ENCODE measurements around the gene ABTB2. TPM values are rescaled to one million over a fixed set of nuclear protein-coding genes. Genes with fewer than 3 reads are reported as not detected.

Gene ABTB2
- total and polyA plus RNA-seq, 4 donors = 0.73 to 3.3 (median 2.7) TPM

DNA sequence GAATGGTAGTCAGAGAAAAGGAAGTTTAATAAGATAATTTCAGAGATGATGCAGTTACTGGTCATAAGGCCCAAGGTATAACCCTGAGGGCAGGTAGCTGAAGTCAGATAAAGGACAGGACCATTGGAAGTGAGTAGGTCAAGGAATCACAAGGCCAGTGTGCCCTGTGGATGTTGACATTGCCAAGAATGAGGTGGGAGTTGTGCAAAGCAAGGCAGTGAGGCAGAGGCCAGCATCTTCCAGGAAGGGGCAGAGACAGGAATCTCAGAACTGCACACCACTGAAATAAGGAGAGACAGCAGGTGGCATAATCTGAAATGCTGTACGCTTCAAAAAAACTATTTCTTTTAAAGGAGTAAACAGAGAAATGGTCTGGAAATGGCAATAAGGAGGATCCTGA is 61.4 kb downstream of the ABTB2 start:
- TF ChIP-seq, protein P1, sequence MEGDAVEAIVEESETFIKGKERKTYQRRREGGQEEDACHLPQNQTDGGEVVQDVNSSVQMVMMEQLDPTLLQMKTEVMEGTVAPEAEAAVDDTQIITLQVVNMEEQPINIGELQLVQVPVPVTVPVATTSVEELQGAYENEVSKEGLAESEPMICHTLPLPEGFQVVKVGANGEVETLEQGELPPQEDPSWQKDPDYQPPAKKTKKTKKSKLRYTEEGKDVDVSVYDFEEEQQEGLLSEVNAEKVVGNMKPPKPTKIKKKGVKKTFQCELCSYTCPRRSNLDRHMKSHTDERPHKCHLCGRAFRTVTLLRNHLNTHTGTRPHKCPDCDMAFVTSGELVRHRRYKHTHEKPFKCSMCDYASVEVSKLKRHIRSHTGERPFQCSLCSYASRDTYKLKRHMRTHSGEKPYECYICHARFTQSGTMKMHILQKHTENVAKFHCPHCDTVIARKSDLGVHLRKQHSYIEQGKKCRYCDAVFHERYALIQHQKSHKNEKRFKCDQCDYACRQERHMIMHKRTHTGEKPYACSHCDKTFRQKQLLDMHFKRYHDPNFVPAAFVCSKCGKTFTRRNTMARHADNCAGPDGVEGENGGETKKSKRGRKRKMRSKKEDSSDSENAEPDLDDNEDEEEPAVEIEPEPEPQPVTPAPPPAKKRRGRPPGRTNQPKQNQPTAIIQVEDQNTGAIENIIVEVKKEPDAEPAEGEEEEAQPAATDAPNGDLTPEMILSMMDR (IDR thresholded peaks at IDR 0.05; ENCODE audit: control extremely low read depth, extremely low read depth) = no peak
- peaks cover 0 to 27% (median 3%) of the 10 kb centered on the region in 5 donors for H3K4me1 ChIP-seq (ENCODE audit: control insufficient read depth in 5 of 5, insufficient read depth in 5 of 5, low read length in 5 of 5)
- no peaks in the 10 kb centered on the region for H3K36me3 ChIP-seq (ENCODE audit: control insufficient read depth in 4 of 4, insufficient read depth in 4 of 4, low read length in 4 of 4)
- no peaks in the 10 kb centered on the region for H3K27me3 ChIP-seq (ENCODE audit: control insufficient read depth in 3 of 3, insufficient read depth in 3 of 3, low read length in 2 of 3)
- WGBS, 2 donors = 93 to 100% methylated on average over 1 of the region's 1 CpG
- H3K9me3 ChIP-seq (ENCODE audit: control insufficient read depth in 4 of 4, insufficient read depth in 3 of 4, low read length in 3 of 4) = no peaks in the 10 kb centered on the region
- ATAC-seq (ENCODE audit: insufficient read depth, low FRiP score) = no peak
- no peak overlapping the region for H3K27ac ChIP-seq (ENCODE audit: low read depth in 1 of 2, low read length in 1 of 2)
- H3K9ac ChIP-seq (ENCODE audit: insufficient read depth in 1 of 2, low read length in 2 of 2) = no peak overlapping the region
- H3K4me3 ChIP-seq = no peak overlapping the region
- no peak for DNase-seq

DNA sequence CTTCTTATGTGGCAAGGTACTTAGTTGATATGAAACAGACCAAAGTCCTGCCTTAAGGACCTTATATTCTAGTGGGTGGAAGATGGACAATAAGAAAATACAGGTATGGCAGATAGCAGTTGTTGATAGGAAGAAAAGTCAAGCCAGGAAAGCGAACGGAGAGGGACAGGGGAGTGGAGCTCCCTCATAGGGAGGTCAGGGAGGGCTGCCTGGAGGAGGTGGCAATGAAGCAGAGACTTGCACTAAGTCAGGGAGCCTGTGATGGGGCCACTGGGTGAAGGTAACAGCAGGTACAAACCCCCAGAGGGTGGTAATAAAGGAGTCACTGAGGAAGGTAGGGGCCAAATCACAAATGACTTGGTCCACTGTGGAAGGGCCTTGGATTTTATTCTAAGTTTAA is 65.3 kb downstream of the ABTB2 start:
- peaks cover 0 to 3% (median 0%) of the 10 kb centered on the region in 5 donors for H3K4me1 ChIP-seq (ENCODE audit: control insufficient read depth in 5 of 5, insufficient read depth in 5 of 5, low read length in 5 of 5)
- no peaks in the 10 kb centered on the region for H3K27me3 ChIP-seq (ENCODE audit: control insufficient read depth in 3 of 3, insufficient read depth in 3 of 3, low read length in 2 of 3)
- no peaks in the 10 kb centered on the region for H3K36me3 ChIP-seq (ENCODE audit: control insufficient read depth in 4 of 4, insufficient read depth in 4 of 4, low read length in 4 of 4)
- 47 to 48% methylated on average over 2 of the region's 2 CpGs for WGBS, 2 donors
- ATAC-seq (ENCODE audit: insufficient read depth, low FRiP score) = no peak
- H3K4me3 ChIP-seq = no peak overlapping the region
- no peak for DNase-seq
- H3K9me3 ChIP-seq (ENCODE audit: control insufficient read depth in 4 of 4, insufficient read depth in 3 of 4, low read length in 3 of 4) = no peaks in the 10 kb centered on the region
- no peak overlapping the region for H3K9ac ChIP-seq (ENCODE audit: insufficient read depth in 1 of 2, low read length in 2 of 2)
- TF ChIP-seq, protein P1 (IDR thresholded peaks at IDR 0.05; ENCODE audit: control extremely low read depth, extremely low read depth) = no peak
- no peak overlapping the region for H3K27ac ChIP-seq (ENCODE audit: low read depth in 1 of 2, low read length in 1 of 2)

DNA sequence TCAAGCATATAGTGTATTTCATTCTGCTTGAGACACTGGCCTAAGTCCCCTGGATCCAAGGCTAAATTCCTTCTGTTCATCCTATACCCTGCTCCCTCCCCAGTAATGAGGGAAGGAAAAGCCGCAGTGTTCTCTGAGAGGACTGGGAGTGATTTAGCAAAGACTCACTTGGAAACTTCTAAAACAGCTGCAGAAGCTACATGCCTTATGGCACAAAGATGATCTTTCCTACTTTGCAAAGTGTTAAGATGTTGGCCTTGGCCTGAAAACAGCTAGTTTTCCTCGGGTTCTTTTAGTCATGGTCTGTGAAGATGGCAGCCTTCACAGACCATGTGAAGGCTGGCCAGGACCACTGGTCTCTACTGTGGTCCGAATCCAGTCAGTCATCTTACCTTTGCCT is 65.7 kb downstream of the ABTB2 start:
- Histone ChIP-seq H3K27ac (ENCODE audit: low read depth in 1 of 2, low read length in 1 of 2) (no peak overlapping the region), H3K9me3 (ENCODE audit: control insufficient read depth in 4 of 4, insufficient read depth in 3 of 4, low read length in 3 of 4) (no peaks in the 10 kb centered on the region), H3K9ac (ENCODE audit: insufficient read depth in 1 of 2, low read length in 2 of 2) (no peak overlapping the region), H3K4me3 (no peak overlapping the region), H3K4me1 (ENCODE audit: control insufficient read depth in 5 of 5, insufficient read depth in 5 of 5, low read length in 5 of 5) (peaks cover 0 to 3% (median 0%) of the 10 kb centered on the region in 5 donors), H3K27me3 (ENCODE audit: control insufficient read depth in 3 of 3, insufficient read depth in 3 of 3, low read length in 2 of 3) (no peaks in the 10 kb centered on the region), H3K36me3 (ENCODE audit: control insufficient read depth in 4 of 4, insufficient read depth in 4 of 4, low read length in 4 of 4) (no peaks in the 10 kb centered on the region)
- 92 to 99% methylated on average over 3 of the region's 3 CpGs for WGBS, 2 donors
- DNase-seq = no peak
- ATAC-seq (ENCODE audit: insufficient read depth, low FRiP score) = no peak
- TF ChIP-seq, protein P1 (IDR thresholded peaks at IDR 0.05; ENCODE audit: control extremely low read depth, extremely low read depth) = no peak

DNA sequence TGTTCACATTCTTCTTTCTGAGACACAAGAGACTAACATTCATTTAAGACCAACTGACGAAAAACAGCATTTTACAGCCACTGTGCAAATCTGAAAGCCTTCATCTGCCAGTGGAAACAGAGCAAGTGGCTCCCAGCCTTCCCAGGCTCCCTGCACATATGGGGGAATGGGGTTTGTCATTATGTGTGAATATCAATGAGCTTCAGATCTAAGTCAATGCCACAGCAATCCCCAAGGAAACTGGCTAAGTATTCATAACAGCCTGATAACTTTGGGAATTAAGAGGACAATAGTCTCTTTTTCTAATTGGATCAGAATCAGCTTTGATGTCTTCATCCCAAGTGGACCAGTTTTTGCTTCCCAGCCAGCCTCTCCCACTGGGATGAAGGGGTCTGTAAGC is 66.9 kb downstream of the ABTB2 start:
- WGBS, 2 donors = 0% methylated on average over 1 of the region's 1 CpG
- no peak for DNase-seq
- H3K9ac ChIP-seq (ENCODE audit: insufficient read depth in 1 of 2, low read length in 2 of 2) = no peak overlapping the region
- H3K36me3 ChIP-seq (ENCODE audit: control insufficient read depth in 4 of 4, insufficient read depth in 4 of 4, low read length in 4 of 4) = no peaks in the 10 kb centered on the region
- H3K4me1 ChIP-seq (ENCODE audit: control insufficient read depth in 5 of 5, insufficient read depth in 5 of 5, low read length in 5 of 5) = peaks cover 0 to 3% (median 0%) of the 10 kb centered on the region in 5 donors
- no peak for ATAC-seq (ENCODE audit: insufficient read depth, low FRiP score)
- no peaks in the 10 kb centered on the region for H3K9me3 ChIP-seq (ENCODE audit: control insufficient read depth in 4 of 4, insufficient read depth in 3 of 4, low read length in 3 of 4)
- TF ChIP-seq, protein P1 (IDR thresholded peaks at IDR 0.05; ENCODE audit: control extremely low read depth, extremely low read depth) = no peak
- H3K27ac ChIP-seq (ENCODE audit: low read depth in 1 of 2, low read length in 1 of 2) = no peak overlapping the region
- H3K27me3 ChIP-seq (ENCODE audit: control insufficient read depth in 3 of 3, insufficient read depth in 3 of 3, low read length in 2 of 3) = no peaks in the 10 kb centered on the region
- H3K4me3 ChIP-seq = no peak overlapping the region
